Stromal cell of bone marrow (primary cell): ENCODE data around the gene SPTBN1.
A peak's percentile ranks its signal among the peaks of the same experiment; 100 is the strongest.
"Not testable (repeated sequence)": the region's sequence is repeated elsewhere in the genome, so short reads cannot be mapped to it uniquely, and the experiment has no call there.

Experiments used
- DNase-seq: peaks from one replicate; pipeline ENCODE4 v3.0.0-alpha.2; 2012; ENCODE audit warnings: low read depth

The SPTBN1 gene

GRCh38 chr2:54471221-54471711 lies 15.1 kb downstream of the SPTBN1 start:
- no peak for DNase-seq

GRCh38 chr2:54473851-54474250 lies 17.7 kb downstream of the SPTBN1 start:
- no peak for DNase-seq

DNA sequence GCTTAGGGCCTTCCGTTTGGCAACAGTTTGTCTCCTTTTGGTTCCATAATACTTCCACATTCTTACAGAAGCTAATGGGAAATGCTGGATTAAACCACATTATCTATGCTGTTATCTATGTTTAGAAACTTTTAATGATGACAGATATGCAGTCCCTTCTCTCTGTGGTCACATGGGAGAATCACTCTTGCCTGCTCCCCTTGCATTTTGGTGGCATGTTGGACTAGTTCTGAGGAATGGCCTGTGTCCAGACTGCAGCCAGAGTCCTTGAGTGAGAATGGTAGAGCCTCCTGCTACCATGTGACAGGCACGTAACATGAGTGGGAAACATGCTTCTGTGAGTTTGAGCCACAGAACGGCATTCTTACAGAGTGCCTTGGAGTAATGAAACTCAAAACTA lies 19.2 kb downstream of the SPTBN1 start:
- DNase-seq: no peak

DNA sequence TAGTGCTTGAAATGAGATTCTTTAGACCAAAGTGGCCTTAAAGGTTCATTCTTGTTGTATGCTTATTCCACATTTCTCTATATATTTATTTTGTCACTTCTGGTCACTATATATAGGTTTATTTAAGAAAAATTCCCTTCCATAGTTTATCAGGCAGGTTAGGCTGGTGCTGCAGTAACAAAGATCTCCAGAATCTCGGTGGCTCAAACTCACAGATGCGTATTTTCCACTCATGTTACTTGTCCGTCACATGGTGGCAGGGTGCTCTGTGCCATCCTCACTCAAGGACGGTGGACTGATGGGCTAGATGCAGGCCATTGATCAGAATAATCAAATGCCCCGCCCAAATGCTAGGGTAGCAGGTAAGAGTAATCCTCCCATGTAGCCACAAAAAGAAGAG lies 19.8 kb downstream of the SPTBN1 start:
- no peak for DNase-seq

DNA sequence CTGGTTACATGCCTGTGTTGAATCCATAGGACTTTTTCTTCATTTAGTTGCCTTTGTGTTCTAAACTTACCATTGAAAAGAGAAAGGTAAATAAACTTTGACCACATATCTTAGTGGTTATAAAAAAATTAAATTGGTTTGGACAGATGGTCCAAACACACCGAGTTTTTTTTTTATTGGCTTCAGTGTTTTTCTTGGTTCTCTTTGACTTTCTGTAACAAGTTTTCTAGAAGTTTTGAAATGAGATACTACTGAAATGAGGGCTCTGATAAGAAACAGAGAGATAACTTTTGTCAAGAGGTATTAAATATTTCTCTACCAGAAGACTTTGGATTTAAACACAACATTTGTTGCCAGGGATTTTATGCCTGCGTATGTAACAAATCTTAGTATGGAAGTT lies 20.7 kb downstream of the SPTBN1 start:
- no peak for DNase-seq

DNA sequence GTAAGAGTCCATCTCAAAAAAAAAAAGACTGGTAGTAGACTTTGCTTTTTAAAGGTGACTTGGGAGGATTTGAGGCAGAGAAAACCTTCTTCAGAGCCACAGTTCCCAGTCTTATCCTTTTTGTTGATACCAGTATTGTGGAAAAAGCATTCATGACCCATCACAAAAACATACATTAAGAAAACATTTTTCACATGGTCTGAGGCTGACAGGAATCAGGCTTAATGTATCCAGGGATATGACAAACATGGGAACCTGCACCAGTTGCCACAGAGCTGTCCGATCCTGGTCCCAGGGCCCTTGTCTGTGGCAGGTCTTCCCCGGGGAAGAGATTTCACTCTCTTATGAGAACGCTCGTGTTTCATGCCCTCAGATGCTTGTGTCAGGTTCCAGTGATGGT lies 21.8 kb downstream of the SPTBN1 start:
- DNase-seq: no peak

DNA sequence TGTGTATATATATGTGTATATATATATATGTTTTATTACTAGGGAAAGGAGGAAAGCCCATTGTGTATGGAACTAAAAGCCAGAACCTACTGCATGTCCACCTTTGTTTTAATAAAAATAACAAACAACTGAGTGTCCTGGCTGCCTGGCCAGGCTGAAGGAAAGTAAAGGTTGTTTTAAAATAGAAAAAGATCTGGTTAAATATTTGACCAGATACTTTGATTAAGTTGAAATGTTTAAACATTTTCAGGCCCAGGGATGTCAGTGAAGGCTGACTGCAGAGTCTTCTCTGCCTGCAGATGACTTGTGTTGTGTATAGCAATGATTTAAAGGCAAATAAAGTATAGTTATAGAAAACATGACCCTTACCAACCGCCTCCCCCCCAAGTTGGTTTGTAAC lies 22.8 kb downstream of the SPTBN1 start:
- no peak for DNase-seq

DNA sequence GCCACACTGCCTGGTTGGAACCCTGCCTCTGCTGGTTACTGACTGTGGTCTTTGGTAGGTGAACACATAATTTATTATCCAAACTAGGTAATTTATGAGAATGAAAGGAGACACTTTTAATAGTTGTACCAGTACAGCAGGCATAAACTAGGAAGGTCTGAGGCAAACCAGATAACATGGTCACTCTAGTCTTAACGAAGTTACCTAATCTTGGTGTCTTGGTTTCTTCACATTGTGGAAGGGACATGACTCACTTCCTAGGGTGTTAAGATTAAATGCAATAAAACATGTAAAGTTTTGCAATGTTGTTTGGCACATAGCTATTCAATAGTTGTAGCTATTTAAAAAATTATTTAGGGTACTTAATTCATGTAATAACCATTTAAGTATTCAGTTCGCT lies 23.3 kb downstream of the SPTBN1 start:
- no peak for DNase-seq

GRCh38 chr2:54480025-54480424 lies 23.9 kb downstream of the SPTBN1 start:
- no peak for DNase-seq

DNA sequence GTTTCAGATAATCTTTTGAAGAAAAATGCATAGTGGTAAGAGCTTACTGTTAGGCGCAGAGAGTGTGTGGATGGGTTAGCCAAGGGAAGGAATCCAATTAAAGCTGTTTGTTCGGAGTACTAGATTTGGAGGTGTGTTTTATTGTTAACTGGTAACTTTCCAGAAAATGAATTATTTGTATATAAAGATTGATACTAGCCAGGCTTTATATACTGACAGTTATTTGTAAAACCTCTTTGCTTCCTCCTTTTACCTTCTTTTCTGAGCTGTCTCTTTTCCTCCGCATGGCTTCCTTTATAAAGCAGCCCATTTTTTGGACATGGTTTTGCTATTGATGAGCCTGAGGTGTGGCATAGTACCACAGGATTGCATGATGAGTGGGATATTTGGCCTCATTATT lies 25.6 kb downstream of the SPTBN1 start:
- no peak for DNase-seq

GRCh38 chr2:54482715-54483114 lies 26.6 kb downstream of the SPTBN1 start:
- DNase-seq: peak; percentile 88

GRCh38 chr2:54483426-54483825 lies 27.3 kb downstream of the SPTBN1 start:
- DNase-seq: no peak

DNA sequence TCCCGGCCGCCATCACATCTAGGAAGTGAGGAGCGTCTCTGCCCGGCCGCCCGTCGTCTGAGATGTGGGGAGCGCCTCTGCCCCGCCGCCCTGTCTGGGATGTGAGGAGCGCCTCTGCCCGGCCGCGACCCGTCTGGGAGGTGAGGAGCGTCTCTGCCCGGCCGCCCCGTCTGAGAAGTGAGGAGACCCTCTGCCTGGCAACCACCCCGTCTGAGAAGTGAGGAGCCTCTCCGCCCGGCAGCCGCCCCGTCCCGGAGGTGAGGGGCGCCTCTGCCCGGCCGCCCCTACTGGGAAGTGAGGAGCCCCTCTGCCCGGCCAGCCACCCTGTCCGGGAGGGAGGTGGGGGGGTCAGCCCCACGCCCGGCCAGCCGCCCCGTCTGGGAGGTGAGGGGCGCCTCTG lies 29.6 kb downstream of the SPTBN1 start:
- not testable (repeated sequence) for DNase-seq

DNA sequence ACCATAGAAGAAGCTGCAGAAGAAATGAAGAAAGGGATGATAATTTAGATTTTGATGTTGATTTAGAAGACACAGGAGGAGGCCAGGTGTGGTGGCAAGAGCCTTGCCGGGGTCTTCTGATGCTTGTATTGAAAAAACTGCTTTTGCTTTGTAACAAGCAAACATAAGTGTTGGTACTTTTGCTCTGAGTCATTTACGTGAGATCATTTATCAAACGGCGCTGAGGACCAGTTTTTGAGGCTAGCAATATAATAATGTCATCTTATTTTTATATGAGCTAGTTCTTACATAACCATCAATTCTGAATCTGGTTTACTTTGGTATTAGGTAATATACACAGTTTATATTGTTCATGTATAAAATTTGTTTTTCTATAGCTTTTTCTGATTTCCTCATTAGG lies 30.6 kb downstream of the SPTBN1 start:
- no peak for DNase-seq

DNA sequence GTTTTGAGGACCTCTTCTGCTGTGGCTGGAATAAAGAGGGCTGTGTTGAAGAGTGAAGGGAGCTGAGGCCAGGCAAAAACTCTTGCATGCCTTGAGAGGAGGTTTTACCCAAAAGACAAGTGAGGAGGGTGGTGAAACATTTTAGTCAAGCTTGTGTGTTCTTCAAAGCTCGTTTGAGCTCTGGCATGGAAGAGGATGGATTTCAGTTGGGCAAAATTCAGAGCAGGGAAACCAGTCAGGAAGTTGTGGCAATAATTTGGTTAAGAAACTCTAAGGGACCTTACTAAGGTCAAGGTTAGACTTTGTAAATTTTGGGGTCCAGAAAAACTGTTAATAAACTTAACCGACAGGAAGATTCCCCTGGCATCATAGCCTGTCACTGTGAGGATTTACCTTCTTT lies 34.7 kb downstream of the SPTBN1 start:
- DNase-seq: no peak

GRCh38 chr2:54492335-54492734 lies 36.2 kb downstream of the SPTBN1 start:
- no peak for DNase-seq

GRCh38 chr2:54494087-54494486 lies 38.0 kb downstream of the SPTBN1 start:
- no peak for DNase-seq

GRCh38 chr2:54496920-54497319 lies 40.8 kb downstream of the SPTBN1 start:
- no peak for DNase-seq

GRCh38 chr2:54497763-54498680 lies 41.9 kb downstream of the SPTBN1 start:
- no peak for DNase-seq

GRCh38 chr2:54499661-54500060 lies 43.5 kb downstream of the SPTBN1 start:
- DNase-seq: no peak

DNA sequence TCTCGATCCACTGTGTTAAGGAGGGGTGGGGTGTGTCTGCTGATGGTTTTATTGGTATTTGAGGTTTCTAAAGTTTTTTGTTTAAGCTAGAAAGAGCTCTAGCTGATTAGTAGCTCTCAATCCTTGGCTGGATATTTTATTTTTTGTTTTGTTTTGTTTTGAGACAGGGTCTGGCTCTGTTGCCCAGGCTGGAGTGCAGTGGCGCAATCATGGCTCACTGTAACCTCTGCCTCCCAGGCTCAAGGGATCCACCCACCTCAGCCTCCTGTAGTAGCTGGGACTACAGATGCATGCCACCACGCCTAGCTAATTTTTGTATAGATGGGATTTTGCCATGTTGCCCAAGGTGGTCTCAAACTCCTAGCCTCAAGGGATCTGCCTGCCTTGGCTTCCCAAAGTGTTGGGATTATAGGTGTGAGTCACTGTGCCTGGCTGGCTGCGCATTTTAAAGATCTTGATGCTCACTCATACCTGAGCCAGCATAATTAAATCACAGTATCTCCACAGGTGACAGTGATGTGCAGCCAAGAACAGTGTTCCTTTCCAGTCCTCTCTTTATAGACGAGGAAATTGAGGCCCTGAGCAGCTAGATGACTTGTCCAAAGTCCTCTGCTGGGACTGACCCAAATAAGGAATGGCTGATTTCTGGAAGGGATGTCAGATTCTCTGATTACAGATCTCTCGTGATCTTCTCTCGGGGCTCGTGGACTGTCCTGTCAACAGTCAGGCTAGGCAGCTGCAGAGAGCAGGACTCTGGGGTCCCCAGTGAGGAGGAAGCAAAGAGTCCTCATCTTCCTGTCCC lies 44.5 kb downstream of the SPTBN1 start:
- no peak for DNase-seq

DNA sequence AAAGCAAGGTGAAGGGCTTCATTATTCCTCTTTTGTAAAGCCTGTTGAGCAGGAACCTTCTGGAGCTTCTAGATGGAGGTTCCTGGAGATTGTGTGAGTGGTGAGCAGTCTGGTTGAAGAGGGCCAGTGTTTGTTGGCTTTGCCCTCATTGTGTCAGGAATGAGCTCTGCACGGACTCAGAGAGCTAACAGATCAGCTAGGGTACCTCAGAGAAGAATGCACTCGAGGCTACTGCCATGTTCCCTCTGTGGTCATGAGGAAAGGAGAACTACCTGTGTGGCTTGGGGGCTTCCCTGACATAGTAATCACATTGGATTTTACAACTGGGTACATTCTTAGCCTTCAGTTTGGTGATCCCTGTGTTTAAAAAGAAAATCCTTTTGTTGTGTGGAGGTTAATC lies 46.6 kb downstream of the SPTBN1 start:
- DNase-seq: no peak

DNA sequence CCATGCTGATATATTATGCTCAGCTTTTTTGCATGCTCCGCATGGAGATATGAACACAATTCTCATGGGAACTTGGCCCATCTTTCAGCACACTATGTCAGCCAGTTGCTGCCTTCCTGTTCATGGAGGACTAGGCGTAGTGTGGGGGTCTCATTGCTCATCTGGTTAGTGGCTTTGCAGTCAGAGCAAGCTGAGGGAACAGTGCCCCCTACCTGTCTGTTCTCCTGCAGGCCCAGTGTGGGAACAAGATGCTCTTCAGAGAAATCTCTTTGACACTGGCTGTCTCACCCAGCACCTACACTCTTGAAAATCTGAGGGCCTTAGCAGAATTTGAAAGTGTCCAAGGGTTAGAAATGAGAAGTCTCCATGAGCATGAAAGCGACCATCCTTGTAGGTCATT lies 47.1 kb downstream of the SPTBN1 start:
- no peak for DNase-seq
